GM12874 (cell line): ENCODE results near the gene COL28A1.

Experiments
- TF ChIP-seq, protein P1 (sequence below): IDR thresholded peaks from 2 replicates; pipeline ENCODE4 v1.5.1; 2011; ENCODE audit warnings: low read depth, mild to moderate bottlenecking, control low read depth, low read length, moderate library complexity; ENCODE audit not compliant: insufficient read depth

Gene COL28A1

DNA sequence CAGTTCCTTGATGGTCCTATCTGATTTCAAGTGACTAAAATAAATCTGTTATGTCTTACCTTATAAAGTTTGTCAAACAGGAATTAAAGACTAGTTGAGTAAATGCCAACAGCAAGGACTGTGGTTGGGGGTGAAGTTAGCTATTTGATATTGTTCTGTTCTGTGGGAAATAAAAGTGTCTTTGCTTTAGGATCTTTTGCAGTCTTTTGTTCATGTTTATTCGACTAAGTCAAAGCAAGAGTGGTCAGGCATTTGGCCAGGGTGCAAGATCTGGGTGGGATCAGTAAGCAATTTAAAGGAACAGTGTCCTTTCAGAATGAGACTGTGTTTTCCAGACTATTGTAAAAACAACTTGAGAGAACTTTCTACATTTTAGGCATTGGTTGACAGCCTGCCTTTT lies at the start of gene COL28A1:
Gene COL28A1 (minus strand): TSS at position 183 of the 400 bp plus-strand sequence. CDS start 2,998 bp downstream, outside the sequence.
- TF ChIP-seq, protein P1, sequence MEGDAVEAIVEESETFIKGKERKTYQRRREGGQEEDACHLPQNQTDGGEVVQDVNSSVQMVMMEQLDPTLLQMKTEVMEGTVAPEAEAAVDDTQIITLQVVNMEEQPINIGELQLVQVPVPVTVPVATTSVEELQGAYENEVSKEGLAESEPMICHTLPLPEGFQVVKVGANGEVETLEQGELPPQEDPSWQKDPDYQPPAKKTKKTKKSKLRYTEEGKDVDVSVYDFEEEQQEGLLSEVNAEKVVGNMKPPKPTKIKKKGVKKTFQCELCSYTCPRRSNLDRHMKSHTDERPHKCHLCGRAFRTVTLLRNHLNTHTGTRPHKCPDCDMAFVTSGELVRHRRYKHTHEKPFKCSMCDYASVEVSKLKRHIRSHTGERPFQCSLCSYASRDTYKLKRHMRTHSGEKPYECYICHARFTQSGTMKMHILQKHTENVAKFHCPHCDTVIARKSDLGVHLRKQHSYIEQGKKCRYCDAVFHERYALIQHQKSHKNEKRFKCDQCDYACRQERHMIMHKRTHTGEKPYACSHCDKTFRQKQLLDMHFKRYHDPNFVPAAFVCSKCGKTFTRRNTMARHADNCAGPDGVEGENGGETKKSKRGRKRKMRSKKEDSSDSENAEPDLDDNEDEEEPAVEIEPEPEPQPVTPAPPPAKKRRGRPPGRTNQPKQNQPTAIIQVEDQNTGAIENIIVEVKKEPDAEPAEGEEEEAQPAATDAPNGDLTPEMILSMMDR: no peak

DNA sequence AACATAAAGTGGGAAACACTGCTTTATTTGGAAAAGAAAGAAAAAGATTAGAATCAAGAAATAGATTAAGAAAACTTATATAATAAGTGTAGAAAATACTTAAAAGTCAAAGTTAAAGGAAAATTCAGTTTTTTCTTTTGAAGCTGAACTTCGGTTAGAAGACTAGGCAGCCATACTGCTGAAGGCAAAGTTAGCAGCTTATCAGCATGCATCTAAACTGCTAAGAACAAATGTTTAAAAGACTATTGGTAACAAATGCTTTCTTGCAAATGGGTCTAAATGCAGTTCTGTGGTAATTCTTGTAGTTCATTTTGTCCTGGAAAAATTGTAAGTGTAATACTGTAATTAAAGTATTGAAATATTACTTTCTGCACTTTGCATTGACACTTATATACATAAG lies 49.0 kb upstream of the COL28A1 start:
- TF ChIP-seq, protein P1: no peak

DNA sequence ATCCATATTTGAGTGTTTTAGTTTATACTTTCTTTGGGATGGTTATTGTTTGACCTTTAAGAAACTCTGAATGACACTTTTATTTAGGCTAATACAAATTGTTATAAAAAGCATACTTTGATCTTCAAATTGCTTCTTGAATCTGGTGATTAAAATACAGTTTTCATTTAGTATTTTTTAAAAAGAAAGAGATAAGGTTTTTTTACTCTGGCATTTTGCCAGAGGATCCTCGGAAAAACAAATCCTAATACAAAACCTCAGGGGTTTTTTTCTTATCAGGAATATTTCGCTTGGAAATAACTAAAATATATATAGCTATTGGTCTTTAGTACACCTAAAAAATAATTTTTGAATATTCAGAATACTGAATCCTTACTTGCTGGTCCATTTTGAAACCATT lies 48.1 kb upstream of the COL28A1 start:
- TF ChIP-seq, protein P1: no peak

DNA sequence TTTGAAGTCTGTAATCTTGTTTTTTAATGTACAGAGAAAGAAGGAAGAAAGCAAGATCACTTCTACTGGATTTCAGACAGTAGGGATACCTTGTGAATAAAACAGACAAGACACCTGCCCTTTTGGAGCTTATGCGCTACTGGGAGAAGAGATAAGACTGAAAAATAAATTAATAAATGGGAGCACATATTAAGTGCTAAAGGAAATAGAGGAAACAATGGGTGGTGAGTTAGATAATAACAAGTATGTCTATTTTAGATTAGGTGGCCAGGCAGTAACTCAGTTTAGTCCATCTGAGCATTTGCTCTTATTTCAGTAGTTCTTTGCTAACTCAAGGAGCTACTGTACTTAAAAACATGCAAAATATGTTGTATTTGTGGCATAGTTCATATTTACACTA lies 46.9 kb upstream of the COL28A1 start:
- TF ChIP-seq, protein P1: no peak

DNA sequence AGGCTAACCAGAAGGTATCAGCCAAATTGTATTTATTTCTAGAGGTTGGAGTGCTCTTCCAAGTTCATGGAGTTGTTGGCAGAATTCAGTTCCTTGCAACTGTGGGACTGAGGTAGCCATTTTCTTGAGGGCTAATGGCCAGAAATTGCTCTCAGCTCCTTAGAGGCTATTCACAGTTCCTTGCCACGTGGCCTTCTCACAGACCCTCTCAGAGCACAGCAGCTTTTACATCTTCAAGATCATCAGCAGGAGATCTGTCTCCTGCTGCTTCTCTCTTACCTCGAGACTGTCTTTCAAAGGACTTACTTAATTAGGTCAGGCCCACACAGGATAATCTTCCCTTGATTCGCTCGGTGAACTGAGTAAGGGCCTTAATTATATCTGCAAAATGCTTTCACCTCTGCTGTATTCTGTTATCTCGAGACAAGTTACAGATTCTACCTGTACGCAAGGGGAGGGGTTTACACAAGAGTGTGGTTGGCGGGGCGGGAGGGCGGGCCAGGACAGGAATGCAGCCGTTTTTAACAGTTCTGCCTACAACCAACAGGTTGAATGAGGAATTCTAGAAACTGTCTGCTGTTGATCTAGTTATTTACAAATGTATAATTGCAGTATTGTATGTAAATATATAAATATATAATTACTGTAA lies 46.0 kb upstream of the COL28A1 start:
- TF ChIP-seq, protein P1: no peak

DNA sequence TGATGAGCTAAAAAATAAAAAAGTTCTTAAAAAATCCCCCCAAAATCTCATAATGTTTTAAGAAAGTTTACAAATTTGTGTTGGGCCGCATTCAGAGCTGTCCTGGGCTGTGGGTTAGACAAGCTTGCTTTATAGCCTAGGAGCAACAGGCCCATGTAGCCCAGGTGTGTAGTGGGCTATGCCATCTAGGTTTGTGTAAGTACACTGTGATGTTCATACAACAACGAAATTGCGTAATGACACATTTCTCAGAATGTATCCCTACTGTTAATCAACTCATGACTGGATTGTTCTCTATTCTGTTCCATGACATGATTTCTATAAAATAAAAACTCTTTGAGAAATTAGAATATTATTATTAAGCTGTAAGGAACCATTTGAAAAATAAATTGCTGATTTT lies 44.0 kb upstream of the COL28A1 start:
- TF ChIP-seq, protein P1: no peak

DNA sequence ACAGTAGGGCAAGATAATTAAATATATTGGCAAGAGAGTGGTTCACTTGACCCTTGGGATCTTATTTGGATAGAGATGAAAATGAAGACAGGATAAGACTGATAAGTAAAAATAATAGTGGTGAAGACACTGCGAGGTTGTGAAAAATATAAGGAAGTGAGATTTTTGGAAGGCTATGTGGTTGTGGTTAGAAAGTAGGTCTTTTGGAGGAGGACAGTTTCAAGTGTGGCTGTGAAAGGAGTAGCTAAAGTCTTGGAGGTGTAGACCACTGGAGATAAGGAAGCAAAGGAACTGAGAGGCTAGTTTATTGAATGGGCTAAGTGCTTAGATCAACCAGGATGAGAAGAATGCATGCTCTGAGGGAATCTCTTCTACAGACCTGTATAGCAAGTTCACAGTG lies 42.2 kb upstream of the COL28A1 start:
- TF ChIP-seq, protein P1: no peak

DNA sequence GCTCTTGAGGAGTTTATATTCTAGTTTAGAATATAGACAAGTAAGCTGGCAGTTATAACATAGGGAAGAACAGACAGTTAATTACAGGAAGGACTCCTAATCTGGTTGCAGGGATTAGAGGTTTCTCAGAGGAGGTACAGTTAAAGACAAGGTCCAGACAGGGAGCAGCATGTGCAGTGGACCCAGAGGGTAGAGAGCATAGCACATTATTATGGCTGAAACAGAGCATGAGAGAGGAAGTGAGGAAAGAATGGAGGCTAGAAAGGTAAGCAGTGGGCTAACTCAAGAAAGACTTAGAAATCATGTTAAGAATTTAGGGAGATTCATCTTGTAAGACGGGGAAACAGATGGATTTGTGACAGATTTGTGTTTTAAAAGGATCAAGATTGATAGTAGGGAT lies 40.7 kb upstream of the COL28A1 start:
- TF ChIP-seq, protein P1: no peak
